PC-9 (cell line): ENCODE measurements around the gene OR2A5. TPM values are rescaled to one million over a fixed set of nuclear protein-coding genes. Genes with fewer than 3 reads are reported as not detected.

Experiments
- BruUV-seq: library from RNA; stranded (reverse); fragments of 400-500 nt; replicated peaks from 2 replicates; lab custom pipeline; 2021; lab: Mats Ljungman, UMichigan
- CTCF ChIA-PET: fragments of 300-600 bp; sonication (Branson Sonifier 250); formaldehyde crosslinking; loops from one replicate; lab custom pipeline; 2022; ENCODE audit warnings: antibody characterized with exemption; lab: Charles Lee
- POLR2A ChIA-PET: fragments of 300-600 bp; sonication (Branson Sonifier 250); formaldehyde crosslinking; loops from one replicate; lab custom pipeline; 2022; ENCODE audit warnings: antibody characterized with exemption; ENCODE audit not compliant: unreplicated experiment; lab: Charles Lee
- DNase-seq, 2 experiments: peaks; one replicate each; pipeline versions ENCODE4 v3.0.0 to v3.0.0-alpha.2; 2015 to 2022; ENCODE audit warnings: mixed read lengths in 1 of 2
- H2AFZ ChIP-seq: fragments of 200-600 bp; sonication (generic); 2 replicates; pipeline ENCODE4 v1.8.1; 2017; ENCODE audit warnings: antibody characterized with exemption
- H3F3A ChIP-seq: fragments of 200-600 bp; sonication (generic); 2 replicates; pipeline ENCODE4 v1.8.1; 2017; ENCODE audit warnings: antibody characterized with exemption, mild to moderate bottlenecking, low read depth; ENCODE audit not compliant: insufficient read depth
- H3K27ac ChIP-seq: fragments of 200-600 bp; sonication (generic); 2 replicates; pipeline ENCODE4 v1.6.1; 2016; ENCODE audit warnings: mixed run types
- H3K27me3 ChIP-seq: fragments of 200-600 bp; sonication (generic); 2 replicates; pipeline ENCODE4 v1.6.1; 2016; ENCODE audit warnings: low read depth, mixed run types; ENCODE audit not compliant: insufficient read depth
- H3K36me3 ChIP-seq: fragments of 200-600 bp; sonication (generic); 2 replicates; pipeline ENCODE4 v1.6.1; 2016; ENCODE audit warnings: low read depth, mixed run types
- H3K4me1 ChIP-seq: fragments of 200-600 bp; sonication (generic); replicated peaks from 2 replicates; pipeline ENCODE4 v1.6.1; 2016; ENCODE audit warnings: mixed run types; ENCODE audit not compliant: insufficient read depth
- H3K4me2 ChIP-seq: fragments of 200-600 bp; sonication (generic); 2 replicates; pipeline ENCODE4 v1.6.1; 2017; ENCODE audit warnings: mixed run types
- H3K4me3 ChIP-seq: fragments of 200-600 bp; sonication (generic); 2 replicates; pipeline ENCODE4 v1.6.1; 2016; ENCODE audit warnings: mixed run types
- H3K79me2 ChIP-seq: fragments of 200-600 bp; sonication (generic); 2 replicates; pipeline ENCODE4 v1.6.1; 2017; ENCODE audit warnings: low read depth, mixed run types
- H3K9me2 ChIP-seq: fragments of 200-600 bp; sonication (generic); 2 replicates; pipeline ENCODE4 v1.8.1; 2017; ENCODE audit warnings: mild to moderate bottlenecking; ENCODE audit not compliant: insufficient read depth
- H3K9me3 ChIP-seq: fragments of 200-600 bp; sonication (generic); 2 replicates; pipeline ENCODE4 v1.8.1; 2016; ENCODE audit warnings: low read depth; ENCODE audit not compliant: insufficient read depth
- H4K20me1 ChIP-seq: fragments of 200-600 bp; sonication (generic); 2 replicates; pipeline ENCODE4 v1.8.1; 2017; ENCODE audit not compliant: insufficient read depth
- EZH2 ChIP-seq: fragments of 200-600 bp; sonication (generic); IDR thresholded peaks from 2 replicates; pipeline ENCODE4 v1.8.0; 2017; ENCODE audit warnings: antibody characterized with exemption, low read depth
- intact Hi-C: fragments of 100-400 bp; cut with micrococcal nuclease; formaldehyde crosslinking; loops from one replicate; pipeline ENCODE4 v1.10.0; 2022; ENCODE audit not compliant: unreplicated experiment
- total RNA-seq: library from RNA; stranded (reverse); gene quantifications from 2 replicates; pipeline ENCODE4 v1.2.3, GENCODE V29; 2021
- TF ChIP-seq, protein P1 (sequence below): fragments of 200-600 bp; sonication (generic); conservative IDR thresholded peaks from 2 replicates; pipeline ENCODE4 v1.6.1; 2017; ENCODE audit warnings: mixed run types, antibody characterized with exemption, mild to moderate bottlenecking, moderate library complexity

The OR2A5 gene
- total RNA-seq, 1 experiment from 2014 or later: not detected

DNA sequence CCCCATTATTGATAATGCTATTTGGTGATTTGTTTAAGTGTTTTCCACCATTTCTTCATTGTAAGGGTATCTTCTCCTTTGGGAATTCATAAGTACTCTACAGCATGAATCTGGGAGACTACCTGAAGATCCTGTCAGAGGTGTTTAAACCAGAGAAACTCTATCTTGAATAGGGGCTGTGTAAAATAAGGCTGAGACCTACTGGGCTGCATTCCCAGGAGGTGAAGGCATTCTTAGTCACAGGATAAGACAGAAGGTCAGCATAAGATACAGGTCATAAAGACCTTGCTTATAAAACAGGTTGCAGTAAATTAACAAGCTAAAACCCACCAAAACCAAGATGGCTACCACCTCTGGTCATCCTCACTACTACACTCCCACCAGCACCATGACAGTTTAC, 13.4 kb upstream of the OR2A5 start:
- Histone ChIP-seq H3K4me3 (no peak overlapping the region), H2AFZ (no peak overlapping the region), H4K20me1 (no peaks in the 10 kb centered on the region), H3K9me3 (no peaks in the 10 kb centered on the region), H3F3A (no peaks in the 10 kb centered on the region), H3K79me2 (no peaks in the 10 kb centered on the region), H3K27me3 (no peaks in the 10 kb centered on the region), H3K4me2 (no peak overlapping the region), H3K27ac (no peak overlapping the region), H3K4me1 (no peaks in the 10 kb centered on the region), H3K9me2 (no peaks in the 10 kb centered on the region), H3K36me3 (no peaks in the 10 kb centered on the region)
- no peak for DNase-seq
- CTCF ChIA-PET: no interaction called here
- intact Hi-C loops: no loop called here
- no peak for TF ChIP-seq EZH2
- TF ChIP-seq, protein P1, sequence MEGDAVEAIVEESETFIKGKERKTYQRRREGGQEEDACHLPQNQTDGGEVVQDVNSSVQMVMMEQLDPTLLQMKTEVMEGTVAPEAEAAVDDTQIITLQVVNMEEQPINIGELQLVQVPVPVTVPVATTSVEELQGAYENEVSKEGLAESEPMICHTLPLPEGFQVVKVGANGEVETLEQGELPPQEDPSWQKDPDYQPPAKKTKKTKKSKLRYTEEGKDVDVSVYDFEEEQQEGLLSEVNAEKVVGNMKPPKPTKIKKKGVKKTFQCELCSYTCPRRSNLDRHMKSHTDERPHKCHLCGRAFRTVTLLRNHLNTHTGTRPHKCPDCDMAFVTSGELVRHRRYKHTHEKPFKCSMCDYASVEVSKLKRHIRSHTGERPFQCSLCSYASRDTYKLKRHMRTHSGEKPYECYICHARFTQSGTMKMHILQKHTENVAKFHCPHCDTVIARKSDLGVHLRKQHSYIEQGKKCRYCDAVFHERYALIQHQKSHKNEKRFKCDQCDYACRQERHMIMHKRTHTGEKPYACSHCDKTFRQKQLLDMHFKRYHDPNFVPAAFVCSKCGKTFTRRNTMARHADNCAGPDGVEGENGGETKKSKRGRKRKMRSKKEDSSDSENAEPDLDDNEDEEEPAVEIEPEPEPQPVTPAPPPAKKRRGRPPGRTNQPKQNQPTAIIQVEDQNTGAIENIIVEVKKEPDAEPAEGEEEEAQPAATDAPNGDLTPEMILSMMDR: no peak
- no TSS peak for BruUV-seq
- POLR2A ChIA-PET: no interaction called here

DNA sequence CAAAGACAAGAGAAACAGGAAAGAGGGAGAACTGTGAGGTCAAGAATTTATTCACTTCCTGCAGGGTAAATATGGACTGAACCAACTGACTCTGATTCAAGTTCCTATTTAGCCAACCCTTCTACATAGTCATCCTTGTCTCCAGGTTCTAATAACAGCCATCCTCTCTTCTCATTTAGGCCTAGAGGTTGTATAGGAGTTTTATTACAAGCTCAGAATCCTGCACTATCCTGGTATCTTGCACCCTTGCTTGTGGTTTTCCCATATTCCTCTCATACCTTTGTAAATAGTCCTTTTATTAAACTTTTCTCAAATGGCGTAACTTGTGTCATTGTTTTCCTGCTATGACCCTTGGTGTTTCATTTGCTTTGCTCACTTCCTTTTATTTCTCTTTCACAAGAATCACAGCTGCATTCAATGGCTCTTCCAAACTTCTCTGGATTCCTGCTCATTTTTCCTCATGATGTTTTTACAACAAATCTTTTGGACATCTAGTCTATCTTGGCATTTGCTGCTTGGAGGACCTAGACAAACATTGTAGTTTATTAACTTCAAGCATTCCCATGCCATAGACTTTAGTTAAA, 12.4 kb upstream of the OR2A5 start:
- no peak overlapping the region for H3K4me2 ChIP-seq
- H3K27me3 ChIP-seq: no peaks in the 10 kb centered on the region
- H3K4me1 ChIP-seq: no peaks in the 10 kb centered on the region
- BruUV-seq: no TSS peak
- no peak overlapping the region for H3K27ac ChIP-seq
- no peaks in the 10 kb centered on the region for H3K9me2 ChIP-seq
- no peak overlapping the region for H2AFZ ChIP-seq
- H3K36me3 ChIP-seq: no peaks in the 10 kb centered on the region
- no peaks in the 10 kb centered on the region for H4K20me1 ChIP-seq
- H3K4me3 ChIP-seq: no peak overlapping the region
- POLR2A ChIA-PET: no interaction called here
- no peaks in the 10 kb centered on the region for H3K79me2 ChIP-seq
- no peak for TF ChIP-seq EZH2
- TF ChIP-seq, protein P1: no peak
- intact Hi-C loops: no loop called here
- no peaks in the 10 kb centered on the region for H3F3A ChIP-seq
- CTCF ChIA-PET: no interaction called here
- DNase-seq: no peak
- no peaks in the 10 kb centered on the region for H3K9me3 ChIP-seq

DNA sequence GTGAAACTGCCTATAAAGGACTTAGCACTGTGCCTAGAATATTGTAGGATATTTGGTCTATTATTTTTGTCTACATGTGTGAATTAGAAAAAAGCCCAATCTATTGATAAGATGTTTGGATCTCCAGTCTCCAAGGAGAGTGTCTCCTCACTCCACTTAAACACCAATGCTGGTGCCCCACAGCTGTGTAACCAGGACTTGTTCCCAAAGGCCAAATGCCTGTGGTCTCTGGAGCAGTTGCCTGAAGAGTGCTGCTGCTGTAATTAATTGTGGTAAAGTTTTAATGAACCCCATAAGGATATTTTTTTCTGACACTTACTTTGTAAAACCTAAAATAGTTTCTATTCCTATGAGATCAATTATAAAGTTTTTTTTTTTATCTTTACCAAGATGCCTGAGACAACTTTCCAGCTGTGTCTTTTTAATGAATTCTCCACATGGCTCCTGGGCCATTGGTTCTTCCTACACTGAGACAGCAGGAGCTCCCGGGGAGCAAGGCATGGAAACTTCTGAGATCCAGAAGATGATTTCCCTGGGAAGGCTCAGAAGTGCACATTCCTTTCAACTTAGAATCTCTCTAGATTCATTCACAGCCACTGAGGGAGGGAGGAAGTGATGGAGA, 11.2 kb upstream of the OR2A5 start:
- intact Hi-C loops: no loop called here
- POLR2A ChIA-PET: no interaction called here
- TF ChIP-seq EZH2: no peak
- TF ChIP-seq, protein P1: no peak

More for the DNA sequence above, 11.2 kb upstream of the OR2A5 start:
- Histone ChIP-seq H3K27me3 (no peaks in the 10 kb centered on the region), H3K9me3 (no peaks in the 10 kb centered on the region), H3K4me3 (no peak overlapping the region), H4K20me1 (no peaks in the 10 kb centered on the region), H3K79me2 (no peaks in the 10 kb centered on the region), H2AFZ (no peak overlapping the region), H3K36me3 (no peaks in the 10 kb centered on the region), H3F3A (no peaks in the 10 kb centered on the region), H3K9me2 (no peaks in the 10 kb centered on the region), H3K4me1 (no peaks in the 10 kb centered on the region), H3K27ac (no peak overlapping the region), H3K4me2 (no peak overlapping the region)
- CTCF ChIA-PET: no interaction called here
- DNase-seq: no peak
- no TSS peak for BruUV-seq
